ENCODE data around the gene APMAP. TPM values are rescaled to one million over a fixed set of nuclear protein-coding genes. Genes with fewer than 3 reads are reported as not detected.

APMAP gene
- total and polyA plus RNA-seq, 7 donors = 9.6 to 55.8 (median 25.7) TPM

DNA sequence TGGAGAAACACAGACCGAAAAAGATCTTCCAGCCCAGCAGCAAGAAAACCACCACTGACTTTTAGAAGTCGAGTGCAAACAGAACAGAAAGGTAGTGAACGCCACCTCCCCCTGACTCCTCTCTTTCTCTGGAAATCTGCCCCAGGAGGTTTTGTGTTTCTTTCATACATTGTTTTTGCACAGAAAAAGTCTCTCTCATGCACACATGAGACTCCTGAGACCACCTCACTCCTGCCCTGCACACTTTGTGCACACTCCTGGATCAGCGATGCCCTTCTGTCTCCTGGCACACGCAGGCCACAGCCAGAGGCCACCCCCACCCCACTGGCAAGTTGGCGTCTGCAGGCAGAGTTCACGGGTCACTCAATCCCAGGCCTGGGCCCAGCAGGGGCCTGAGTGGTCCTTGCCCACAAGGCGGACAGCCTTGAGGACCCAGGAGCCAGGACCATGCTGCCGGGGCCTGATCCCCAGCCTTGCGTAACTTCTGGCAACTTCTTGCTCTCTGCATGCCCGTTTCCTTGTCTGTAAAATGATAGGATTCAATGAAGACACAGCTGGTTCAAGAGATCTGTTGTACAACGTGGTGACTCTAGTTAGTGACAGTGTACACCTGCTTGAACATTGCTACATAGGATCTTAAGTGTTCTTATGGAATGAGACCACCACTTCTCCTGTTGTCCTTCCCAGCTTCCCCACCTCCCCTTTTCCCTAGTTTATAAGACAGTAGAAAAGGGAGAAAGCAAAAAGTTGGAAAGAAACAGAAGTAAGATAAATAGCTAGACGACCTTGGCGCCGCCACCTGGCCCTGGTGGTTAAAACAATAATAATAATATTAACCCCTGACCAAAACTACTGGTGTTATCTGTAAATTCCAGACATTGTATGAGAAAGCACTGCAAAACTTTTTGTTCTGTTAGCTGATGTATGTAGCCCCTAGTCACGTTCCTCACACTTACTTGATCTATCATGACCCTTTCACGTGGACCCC, 73.7 kb downstream of the APMAP start:
- TF ChIP-seq CTCF (IDR thresholded peaks at IDR 0.05) (no peak), POLR2A (IDR thresholded peaks at IDR 0.05) (no peak), POLR2AphosphoS5 (IDR thresholded peaks at IDR 0.05) (no peak), EP300 (IDR thresholded peaks at IDR 0.05) (no peak)
- Histone ChIP-seq H3K9me3 (no peaks in the 10 kb centered on the region), H3K4me1 (peaks cover 0 to 10% (median 3%) of the 10 kb centered on the region in 4 donors), H3K36me3 (no peaks in the 10 kb centered on the region), H3K4me3 (no peak overlapping the region), H3K27me3 (no peaks in the 10 kb centered on the region), H3K27ac (no peak overlapping the region)
- 53 to 66% methylated on average over 17 of the region's 17 CpGs for WGBS, 2 donors
- intact Hi-C loops (cut with DNase I) = loop anchor here (5.0 to 10.0 kb wide), 2 partner anchors 757 to 1034 kb away; no protein-coding TSS in a partner anchor
- DNase-seq = no peak

DNA sequence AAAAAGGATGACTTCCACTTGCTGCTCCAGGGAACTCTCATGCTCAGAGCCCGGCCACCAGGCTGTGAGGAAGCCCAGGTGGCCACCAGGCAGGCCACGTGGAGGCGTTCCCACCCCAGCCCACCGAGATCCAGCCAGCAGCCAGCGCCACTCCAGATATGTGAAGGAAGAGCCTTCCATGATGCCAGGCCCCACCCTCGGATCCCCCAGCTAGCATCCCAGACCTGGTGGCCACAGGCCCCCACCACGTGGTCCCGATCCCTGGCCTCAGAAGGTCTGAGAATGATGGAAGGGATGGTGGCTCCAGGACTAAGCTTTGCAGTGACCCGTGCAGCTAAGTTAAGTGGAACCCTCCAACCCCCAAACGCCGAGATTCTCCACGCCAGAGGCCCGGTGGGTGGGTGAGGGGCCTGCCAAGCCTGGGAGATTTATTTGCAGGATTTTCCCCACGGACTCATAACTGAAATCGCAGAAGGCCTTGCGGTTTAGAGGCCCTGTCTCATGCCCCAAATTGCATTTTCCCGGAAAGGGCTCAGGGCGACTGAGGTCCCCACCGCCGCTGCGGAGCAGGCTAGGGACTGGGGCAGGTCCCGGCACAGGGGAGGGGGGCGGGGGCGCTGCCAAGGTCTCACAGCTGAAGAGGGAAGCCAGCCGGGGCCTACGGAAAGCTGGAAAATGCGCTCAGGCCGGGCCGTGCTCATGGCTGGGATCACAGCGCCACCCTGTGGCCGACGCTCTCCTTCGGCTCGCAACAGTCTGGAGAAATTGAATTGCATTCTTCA, 74.6 kb downstream of the APMAP start:
- intact Hi-C loops (cut with DNase I) = loop anchor here (5.0 to 10.0 kb wide), 2 partner anchors 756 to 1033 kb away; no protein-coding TSS in a partner anchor
- DNase-seq = no peak

DNA sequence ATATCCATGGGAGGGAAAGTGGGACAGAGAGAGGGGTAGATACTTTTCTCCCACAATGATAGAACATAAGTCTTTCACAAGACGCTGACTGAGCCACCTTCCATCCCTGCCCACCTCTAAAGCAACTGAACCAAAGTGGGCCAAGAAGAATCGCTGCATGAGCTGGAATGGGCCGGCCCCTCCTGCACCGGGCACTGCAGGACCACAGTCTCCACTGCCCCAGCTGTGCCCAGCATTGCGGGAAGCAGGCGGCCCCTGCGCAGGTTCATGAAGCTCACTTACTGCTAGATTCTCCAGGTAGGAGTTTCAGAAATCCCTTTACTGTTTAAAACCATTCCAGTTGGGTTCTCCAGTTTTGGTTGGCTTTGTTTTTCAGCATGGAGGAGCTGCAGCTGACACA, 75.5 kb downstream of the APMAP start:
- Histone ChIP-seq H3K27ac (no peak overlapping the region), H3K36me3 (no peaks in the 10 kb centered on the region), H3K9me3 (no peaks in the 10 kb centered on the region), H3K4me1 (peaks cover 0 to 10% (median 3%) of the 10 kb centered on the region in 4 donors), H3K4me3 (no peak overlapping the region), H3K27me3 (no peaks in the 10 kb centered on the region)
- intact Hi-C loops (cut with DNase I) = loop anchor here (5.0 to 10.0 kb wide), 2 partner anchors 755 to 1032 kb away; no protein-coding TSS in a partner anchor
- DNase-seq = no peak
- WGBS, 2 donors = 86 to 88% methylated on average over 7 of the region's 7 CpGs
- TF ChIP-seq POLR2AphosphoS5 (IDR thresholded peaks at IDR 0.05) = no peak
- no peak for TF ChIP-seq CTCF (IDR thresholded peaks at IDR 0.05)
- TF ChIP-seq POLR2A (IDR thresholded peaks at IDR 0.05) = no peak
- TF ChIP-seq EP300 (IDR thresholded peaks at IDR 0.05) = no peak

More for the DNA sequence above, 74.6 kb downstream of the APMAP start:
- no peaks in the 10 kb centered on the region for H3K27me3 ChIP-seq
- no peaks in the 10 kb centered on the region for H3K9me3 ChIP-seq
- WGBS, 2 donors = 30 to 40% methylated on average over 34 of the region's 34 CpGs
- H3K4me1 ChIP-seq = peaks cover 0 to 10% (median 3%) of the 10 kb centered on the region in 4 donors
- no peaks in the 10 kb centered on the region for H3K36me3 ChIP-seq
- no peak overlapping the region for H3K4me3 ChIP-seq
- H3K27ac ChIP-seq = no peak overlapping the region
- peak; percentile 37 to 79 (median 62) for TF ChIP-seq CTCF (IDR thresholded peaks at IDR 0.05)
- TF ChIP-seq POLR2A (IDR thresholded peaks at IDR 0.05) = no peak

- DNase-seq = no peak
- TF ChIP-seq POLR2A (IDR thresholded peaks at IDR 0.05) (no peak), EP300 (IDR thresholded peaks at IDR 0.05) (no peak), CTCF (IDR thresholded peaks at IDR 0.05) (no peak), POLR2AphosphoS5 (IDR thresholded peaks at IDR 0.05) (no peak)
- intact Hi-C loops (cut with DNase I) = loop anchor here (5.0 to 10.0 kb wide), 2 partner anchors 754 to 1032 kb away; no protein-coding TSS in a partner anchor
- peaks cover 0 to 10% (median 3%) of the 10 kb centered on the region in 4 donors for H3K4me1 ChIP-seq
- no peaks in the 10 kb centered on the region for H3K9me3 ChIP-seq
- no peak overlapping the region for H3K27ac ChIP-seq
- no peak overlapping the region for H3K4me3 ChIP-seq
- WGBS, 2 donors = 88 to 90% methylated on average over 1 of the region's 1 CpG
- H3K27me3 ChIP-seq = no peaks in the 10 kb centered on the region
- H3K36me3 ChIP-seq = no peaks in the 10 kb centered on the region
Observed at GRCh38 chr20:24916412-24916811, 76.1 kb downstream of the APMAP start.
